IMR-90 (cell line): ENCODE measurements around the gene RBFOX2. TPM values are rescaled to one million over a fixed set of nuclear protein-coding genes. Genes with fewer than 3 reads are reported as not detected.

Experiments used
- ATAC-seq: fragments of 200-7000 bp; cut with Tn5 transposase; 2 replicates; pipeline ENCODE4 v1.9.1; 2020; ENCODE audit warnings: low read depth, mild to moderate bottlenecking, moderate library complexity
- BruUV-seq: library from RNA; stranded (reverse); fragments of 400-500 nt; replicated peaks from 2 replicates; lab custom pipeline; 2021; lab: Mats Ljungman, UMichigan
- CTCF ChIA-PET: fragments of 300-600 bp; formaldehyde crosslinking; extraction: SDS; loops from one replicate; lab custom pipeline; 2021; ENCODE audit warnings: antibody characterized with exemption; lab: Yijun Ruan, JAX
- POLR2A ChIA-PET: fragments of 300-600 bp; sonication (Branson Sonifier 250); formaldehyde crosslinking; loops from one replicate; lab custom pipeline; 2022; ENCODE audit warnings: antibody characterized with exemption; ENCODE audit not compliant: unreplicated experiment; lab: Charles Lee
- DNase-seq: peaks from one replicate; pipeline ENCODE4 v3.0.0; 2013
- H2AFZ ChIP-seq: replicated peaks from 2 replicates; pipeline ENCODE3; 2013; ENCODE audit warnings: low read length, mild to moderate bottlenecking; ENCODE audit not compliant: poor library complexity
- H2AK5ac ChIP-seq: 2 replicates; pipeline ENCODE4 v1.6.1; 2013; ENCODE audit warnings: low read depth, low read length, inconsistent platforms
- H2AK9ac ChIP-seq: replicated peaks from 2 replicates; pipeline ENCODE3; 2013; ENCODE audit warnings: mild to moderate bottlenecking, low read depth, low read length, moderate library complexity; ENCODE audit not compliant: poor library complexity
- H2BK120ac ChIP-seq: 2 replicates; pipeline ENCODE4 v1.6.1; 2013; ENCODE audit warnings: low read depth, low read length, inconsistent platforms
- H2BK15ac ChIP-seq: 3 replicates; pipeline ENCODE4 v1.6.1; 2013; ENCODE audit warnings: low read depth, low read length, inconsistent platforms
- H2BK20ac ChIP-seq: 2 replicates; pipeline ENCODE4 v1.6.1; 2013; ENCODE audit warnings: low read depth, mild to moderate bottlenecking, inconsistent platforms, low read length, moderate library complexity
- H2BK5ac ChIP-seq: 2 replicates; pipeline ENCODE4 v1.6.1; 2013; ENCODE audit warnings: mild to moderate bottlenecking, low read depth, low read length, inconsistent platforms; ENCODE audit not compliant: poor library complexity, severe bottlenecking
- H3K14ac ChIP-seq: replicated peaks from 2 replicates; pipeline ENCODE4 v1.6.1; 2013; ENCODE audit warnings: low read depth, low read length, inconsistent platforms
- H3K18ac ChIP-seq: 2 replicates; pipeline ENCODE4 v1.6.1; 2013; ENCODE audit warnings: low read depth, low read length, control low read depth
- H3K23ac ChIP-seq: 2 replicates; pipeline ENCODE4 v1.6.1; 2013; ENCODE audit warnings: low read depth, low read length, inconsistent platforms
- H3K27ac ChIP-seq: 2 replicates; pipeline ENCODE4 v1.5.1; 2013; ENCODE audit warnings: mild to moderate bottlenecking, control low read depth, low read length; ENCODE audit not compliant: insufficient read depth
- H3K27me3 ChIP-seq: 2 replicates; pipeline ENCODE4 v1.6.1; 2013; ENCODE audit warnings: low read length; ENCODE audit not compliant: control insufficient read depth, insufficient read depth
- H3K36me3 ChIP-seq: 2 replicates; pipeline ENCODE4 v1.6.1; 2013; ENCODE audit warnings: low read length, mixed read lengths; ENCODE audit not compliant: control insufficient read depth, insufficient read depth
- H3K4ac ChIP-seq: 2 replicates; pipeline ENCODE4 v1.6.1; 2013; ENCODE audit warnings: low read depth, low read length, inconsistent platforms
- H3K4me1 ChIP-seq: 2 replicates; pipeline ENCODE4 v1.6.1; 2013; ENCODE audit warnings: low read length, mixed read lengths; ENCODE audit not compliant: control insufficient read depth, insufficient read depth
- H3K4me2 ChIP-seq: 2 replicates; pipeline ENCODE4 v1.6.1; 2013; ENCODE audit warnings: low read depth, mild to moderate bottlenecking, control low read depth, low read length, moderate library complexity
- H3K4me3 ChIP-seq: 2 replicates; pipeline ENCODE4 v1.5.1; 2013; ENCODE audit warnings: low read depth, mild to moderate bottlenecking, control low read depth, low read length, moderate library complexity; ENCODE audit not compliant: insufficient read depth
- H3K56ac ChIP-seq: 2 replicates; pipeline ENCODE4 v1.6.1; 2013; ENCODE audit warnings: low read length, inconsistent platforms; ENCODE audit not compliant: insufficient read depth; ENCODE audit errors: extremely low read depth
- H3K79me1 ChIP-seq, 2 experiments: 2 replicates each; pipeline ENCODE4 v1.6.1; 2013; ENCODE audit warnings: low read length in 2 of 2, inconsistent platforms in 1 of 2, low read depth in 1 of 2
- H3K9ac ChIP-seq: 2 replicates; pipeline ENCODE4 v1.6.1; 2013; ENCODE audit warnings: low read depth, low read length, control low read depth
- H3K9me1 ChIP-seq: 2 replicates; pipeline ENCODE4 v1.6.1; 2013; ENCODE audit warnings: low read length, inconsistent platforms; ENCODE audit not compliant: insufficient read depth
- H3K9me3 ChIP-seq: 2 replicates; pipeline ENCODE4 v1.6.1; 2013; ENCODE audit warnings: low read length; ENCODE audit not compliant: control insufficient read depth, insufficient read depth
- H4K20me1 ChIP-seq: 2 replicates; pipeline ENCODE4 v1.6.1; 2013; ENCODE audit warnings: low read length, inconsistent platforms; ENCODE audit not compliant: insufficient read depth
- H4K5ac ChIP-seq: 2 replicates; pipeline ENCODE4 v1.6.1; 2013; ENCODE audit warnings: mild to moderate bottlenecking, low read depth, low read length, control low read depth
- H4K8ac ChIP-seq, 2 experiments: 2 replicates each; pipeline ENCODE4 v1.6.1; 2013; ENCODE audit warnings: low read depth in 2 of 2, low read length in 2 of 2, control low read depth in 1 of 2, inconsistent platforms in 1 of 2
- H4K91ac ChIP-seq: 2 replicates; pipeline ENCODE4 v1.6.1; 2013; ENCODE audit warnings: low read depth, low read length, inconsistent platforms; ENCODE audit not compliant: insufficient read depth
- BHLHE40 ChIP-seq: fragments of 150-350 bp; IDR thresholded peaks from 2 replicates; pipeline ENCODE4 v1.6.1; 2016; ENCODE audit warnings: mild to moderate bottlenecking, low read depth, low read length
- CEBPB ChIP-seq: IDR thresholded peaks from 2 replicates; pipeline ENCODE4 v1.6.1; 2012; ENCODE audit warnings: low read depth, low read length, improper control_type of control experiment
- CHD1 ChIP-seq: IDR thresholded peaks from 2 replicates; pipeline ENCODE4 v1.6.1; 2012; ENCODE audit warnings: low read depth, low read length, improper control_type of control experiment
- CTCF ChIP-seq: conservative IDR thresholded peaks from 2 replicates; pipeline ENCODE4 v1.5.1; 2012; ENCODE audit warnings: mild to moderate bottlenecking, low read depth, low read length, improper control_type of control experiment
- ELK1 ChIP-seq: fragments of 150-350 bp; IDR thresholded peaks from 2 replicates; pipeline ENCODE4 v1.6.1; 2016; ENCODE audit warnings: low read depth, mild to moderate bottlenecking, low read length, moderate library complexity, borderline replicate concordance
- FOS ChIP-seq: fragments of 150-350 bp; IDR thresholded peaks from 2 replicates; pipeline ENCODE4 v1.6.1; 2016; ENCODE audit warnings: low read depth, low read length
- MAFK ChIP-seq: IDR thresholded peaks from 2 replicates; pipeline ENCODE4 v1.6.1; 2012; ENCODE audit warnings: low read depth, low read length, improper control_type of control experiment
- MAZ ChIP-seq: IDR thresholded peaks from 2 replicates; pipeline ENCODE4 v1.6.1; 2012; ENCODE audit warnings: low read depth, mild to moderate bottlenecking, low read length, improper control_type of control experiment, moderate library complexity, borderline replicate concordance
- MXI1 ChIP-seq: IDR thresholded peaks from 2 replicates; pipeline ENCODE4 v1.6.1; 2012; ENCODE audit warnings: low read depth, mild to moderate bottlenecking, low read length, moderate library complexity, borderline replicate concordance
- NFE2L2 ChIP-seq: fragments of 150-350 bp; IDR thresholded peaks from 2 replicates; pipeline ENCODE4 v1.6.1; 2016; ENCODE audit warnings: low read depth, mild to moderate bottlenecking, low read length
- POLR2A ChIP-seq: IDR thresholded peaks from 2 replicates; pipeline ENCODE4 v1.6.1; 2012; ENCODE audit warnings: mild to moderate bottlenecking, low read depth, low read length
- RAD21 ChIP-seq: IDR thresholded peaks from 2 replicates; pipeline ENCODE4 v1.6.1; 2012; ENCODE audit warnings: low read length, improper control_type of control experiment
- RCOR1 ChIP-seq: IDR thresholded peaks from 2 replicates; pipeline ENCODE4 v1.6.1; 2012; ENCODE audit warnings: mild to moderate bottlenecking, low read length, improper control_type of control experiment; ENCODE audit not compliant: insufficient replicate concordance
- RFX5 ChIP-seq: IDR thresholded peaks from 2 replicates; pipeline ENCODE4 v1.8.0; 2012; ENCODE audit warnings: low read depth, mild to moderate bottlenecking, low read length, moderate library complexity
- SMC3 ChIP-seq: fragments of 150-350 bp; IDR thresholded peaks from 2 replicates; pipeline ENCODE4 v1.6.1; 2016; ENCODE audit warnings: low read depth, mild to moderate bottlenecking, antibody characterized with exemption, low read length, moderate library complexity
- USF2 ChIP-seq: fragments of 150-350 bp; IDR thresholded peaks from 2 replicates; pipeline ENCODE4 v1.6.1; 2017; ENCODE audit warnings: mild to moderate bottlenecking, antibody characterized with exemption, low read length, low read depth
- WGBS, 2 experiments: methylation state at CpG; one replicate each; pipeline versions ENCODE4 v1.1.5 to v1.1.7; 2013; ENCODE audit warnings: missing lambda C conversion rate in 2 of 2; ENCODE audit not compliant: insufficient read length in 1 of 2; ENCODE audit errors: extremely low coverage in 2 of 2; 5-methylcytosine and 5-hydroxymethylcytosine counted together
- dilution Hi-C: fragments of 300-500 bp; cut with HindIII; formaldehyde crosslinking; loops from one replicate; pipeline ENCODE4 v1.14.3; 2018; ENCODE audit warnings: low sequenced_read_pairs; ENCODE audit not compliant: unreplicated experiment
- in situ Hi-C: fragments of 300-500 bp; cut with MboI; formaldehyde crosslinking; loops from 3 replicates; pipeline ENCODE4 v1.14.3; 2019; ENCODE audit warnings: low sequenced_read_pairs, inconsistent platforms, mixed read lengths
- intact Hi-C: fragments of 100-400 bp; cut with micrococcal nuclease; formaldehyde crosslinking; loops from 2 replicates; pipeline ENCODE4 v1.10.0; 2022
- polyA plus RNA-seq, 3 experiments: library from polyadenylated mRNA; depleted of rRNA; stranded (reverse); fragments of >200 nt; gene quantifications; 2 replicates each; pipeline ENCODE4 v1.2.3, GENCODE V29; 2012; ENCODE audit warnings: low replicate concordance in 1 of 3
- total RNA-seq: library from RNA; depleted of rRNA; stranded (reverse); fragments of >200 nt; gene quantifications from 2 replicates; pipeline ENCODE4 v1.2.3, GENCODE V29; 2012

The RBFOX2 gene
- total and polyA plus RNA-seq, 2 of the 4 experiments (the other 2 are of a cell fraction): 146 to 178 TPM

- Histone ChIP-seq H3K4ac (no peak overlapping the region), H2AFZ (no peak overlapping the region), H2BK120ac (no peak overlapping the region), H4K20me1 (no peaks in the 10 kb centered on the region), H2BK15ac (no peak overlapping the region), H4K8ac (no peak overlapping the region), H3K4me1 (no peaks in the 10 kb centered on the region), H3K27me3 (no peaks in the 10 kb centered on the region), H3K9me1 (peaks cover 4% of the 10 kb centered on the region; the same call in 1 of the 2 replicates), H2AK9ac (no peak overlapping the region), H2BK20ac (no peak overlapping the region), H3K4me3 (no peak overlapping the region), H3K14ac (no peak overlapping the region), H3K79me1 (no peaks in the 10 kb centered on the region), H4K91ac (no peak overlapping the region), H3K4me2 (no peak overlapping the region), H3K23ac (no peak overlapping the region), H3K9me3 (no peaks in the 10 kb centered on the region), H3K27ac (no peak overlapping the region), H2AK5ac (no peak overlapping the region), H3K36me3 (peaks cover 16% of the 10 kb centered on the region), H2BK5ac (no peak overlapping the region), H3K9ac (no peak overlapping the region), H3K18ac (no peak overlapping the region), H4K5ac (no peak overlapping the region), H3K56ac (no peak overlapping the region)
- dilution Hi-C loops (no loop called here), intact Hi-C loops (no loop called here), in situ Hi-C loops (no loop called here)
- CTCF ChIA-PET: no interaction called here
- no TSS peak for BruUV-seq
- POLR2A ChIA-PET: no interaction called here
- TF ChIP-seq ELK1 (no peak), CTCF (no peak), NFE2L2 (no peak), MAZ (no peak), CHD1 (no peak), CEBPB (no peak), SMC3 (no peak), RCOR1 (no peak), FOS (no peak), USF2 (no peak), MXI1 (no peak), BHLHE40 (no peak), POLR2A (no peak), RAD21 (no peak), MAFK (no peak), RFX5 (no peak)
- DNase-seq: no peak
- WGBS, 2 experiments: 43% methylated on average over 1 of the region's 7 CpGs; no CpG with 5 or more reads in 1 of the 2 experiments
- ATAC-seq: no peak
Measured at GRCh38 chr22:35733791-35734516, 294.7 kb downstream of the RBFOX2 start.
